Measurements from ENCODE around the gene TRHDE.

Gene TRHDE

DNA sequence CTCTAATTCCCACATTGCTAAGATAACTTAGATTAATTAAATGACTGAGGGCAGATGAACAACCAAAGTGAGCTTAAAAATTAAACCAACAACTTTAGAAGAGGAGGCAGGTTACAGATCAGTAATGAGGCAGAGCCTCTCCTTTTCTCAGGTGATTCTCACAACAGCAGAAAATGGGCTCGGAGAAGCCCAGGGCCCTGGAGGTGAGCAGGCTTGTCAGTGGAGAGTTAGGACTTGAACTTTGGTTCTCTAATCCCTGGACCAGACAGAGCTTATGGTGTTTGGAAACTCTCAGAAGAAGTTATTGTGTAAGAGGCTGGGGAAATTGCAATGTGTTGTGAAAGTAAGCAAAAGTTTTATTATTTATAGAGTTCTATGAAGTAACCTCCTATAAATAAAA, 2.8 kb downstream of the TRHDE start:
- DNase-seq (ENCODE audit: low read depth in 3 of 3, low spot score in 1 of 3) = no peak

GRCh38 chr12:72275526-72275925, 3.4 kb downstream of the TRHDE start:
- no peak for DNase-seq (ENCODE audit: low read depth in 3 of 3, low spot score in 1 of 3)

DNA sequence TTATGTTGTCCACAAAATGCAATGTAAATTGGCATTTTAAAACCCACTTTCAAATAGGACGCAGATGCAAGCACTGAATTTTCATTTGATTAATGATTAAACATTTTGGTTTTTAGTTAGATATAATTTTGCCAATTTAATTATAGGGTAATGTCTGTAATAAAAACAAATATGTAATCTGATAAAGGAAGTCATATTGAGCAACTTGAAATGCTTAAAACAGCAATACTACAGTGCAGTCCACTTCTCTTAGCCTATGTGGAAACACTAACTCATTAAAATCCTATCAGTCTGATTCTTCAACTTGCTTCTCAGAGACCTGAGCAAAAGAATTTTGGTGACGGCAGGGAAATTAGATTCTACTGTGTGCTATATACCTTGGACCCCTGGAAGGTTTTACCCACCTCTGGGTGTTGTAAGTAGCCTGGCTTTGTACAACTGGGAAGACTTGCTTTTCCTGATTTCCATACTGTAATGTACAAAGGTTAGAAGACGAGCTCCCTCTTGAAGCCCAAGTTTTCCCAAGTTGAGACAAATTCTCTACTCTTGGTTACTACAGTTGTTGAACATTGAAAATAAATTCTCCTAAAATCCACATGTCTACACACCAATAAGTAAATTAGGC, 4.1 kb downstream of the TRHDE start:
- no peak for DNase-seq (ENCODE audit: low read depth in 3 of 3, low spot score in 1 of 3)

DNA sequence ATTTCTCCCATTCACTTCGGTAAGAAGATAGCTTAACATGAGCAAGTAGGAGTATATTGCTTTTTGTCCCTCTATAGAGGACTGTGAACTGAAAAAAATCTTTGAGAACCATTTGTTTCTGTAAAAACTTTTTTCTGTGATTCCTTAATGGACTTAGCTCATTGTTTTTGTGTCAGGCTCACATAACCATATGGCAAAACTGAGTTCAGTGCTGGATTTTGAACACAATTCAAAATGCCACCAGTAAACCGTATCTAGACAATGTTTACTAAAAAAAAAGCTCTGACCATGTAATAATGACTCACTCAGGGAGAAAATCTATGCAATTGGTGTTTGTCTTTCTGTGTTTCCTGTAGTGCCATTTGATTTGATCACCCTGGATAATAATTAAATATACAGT, 5.2 kb downstream of the TRHDE start:
- no peak for DNase-seq (ENCODE audit: low read depth in 3 of 3, low spot score in 1 of 3)

DNA sequence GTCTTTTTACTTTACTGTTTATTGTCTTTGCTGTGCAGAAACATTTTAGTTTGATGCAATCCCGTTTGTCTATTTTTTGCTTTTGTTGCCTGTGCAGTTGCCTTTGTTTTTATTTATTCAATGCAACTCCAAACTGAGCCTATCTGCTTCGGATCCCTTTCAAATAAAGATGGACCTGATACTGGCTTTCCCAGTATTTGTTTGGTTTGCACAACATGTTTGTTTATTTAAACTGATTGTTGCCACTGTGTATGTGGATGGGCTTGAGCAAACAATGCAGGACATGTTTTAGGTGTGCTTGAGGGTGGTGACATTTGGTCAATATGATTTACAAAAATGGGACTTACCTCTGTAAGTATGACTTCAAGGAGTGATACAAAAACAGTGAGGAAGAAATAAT, 6.7 kb downstream of the TRHDE start:
- DNase-seq (ENCODE audit: low read depth in 3 of 3, low spot score in 1 of 3) = no peak

GRCh38 chr12:72281126-72281525, 9.0 kb downstream of the TRHDE start:
- DNase-seq (ENCODE audit: low read depth in 3 of 3, low spot score in 1 of 3) = no peak

DNA sequence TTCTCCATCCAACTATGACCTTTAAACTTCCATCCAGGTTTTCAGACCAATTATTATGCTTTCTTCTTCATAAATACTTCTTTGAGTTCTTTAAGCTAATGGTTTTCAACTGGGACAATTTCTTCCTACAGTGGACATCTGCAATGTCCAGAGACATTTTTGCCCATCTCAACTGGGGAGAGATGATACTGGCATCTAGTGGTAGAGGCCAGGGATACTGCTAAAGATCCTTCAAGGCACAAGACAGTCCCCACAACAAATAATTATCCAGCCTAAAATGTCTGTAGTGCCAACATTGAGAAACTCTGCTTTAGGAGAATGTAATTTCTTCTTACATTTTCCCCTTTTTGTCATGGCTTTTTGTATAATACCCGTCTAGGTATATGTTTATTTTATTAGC, 10.6 kb downstream of the TRHDE start:
- DNase-seq (ENCODE audit: low read depth in 3 of 3, low spot score in 1 of 3) = no peak

DNA sequence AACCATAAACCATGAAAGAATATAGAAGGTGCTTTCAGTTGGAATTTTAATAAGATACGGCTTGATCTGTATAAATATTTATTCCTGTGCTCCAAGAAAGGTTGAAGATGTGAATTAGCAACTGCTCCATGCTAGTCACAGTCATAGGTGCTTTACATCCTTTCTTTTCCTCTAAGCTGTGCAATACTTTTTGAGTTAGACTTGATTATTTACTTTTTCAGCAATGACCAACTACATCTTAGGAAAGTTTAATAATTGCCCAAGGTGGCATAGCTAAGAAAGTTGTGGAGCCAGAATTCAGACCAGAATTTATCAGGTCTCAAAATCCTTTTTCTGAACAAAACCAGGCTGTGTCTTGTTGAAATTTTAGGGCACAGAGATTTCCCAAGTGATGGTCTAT, 13.7 kb downstream of the TRHDE start:
- DNase-seq (ENCODE audit: low read depth in 3 of 3, low spot score in 1 of 3) = no peak

DNA sequence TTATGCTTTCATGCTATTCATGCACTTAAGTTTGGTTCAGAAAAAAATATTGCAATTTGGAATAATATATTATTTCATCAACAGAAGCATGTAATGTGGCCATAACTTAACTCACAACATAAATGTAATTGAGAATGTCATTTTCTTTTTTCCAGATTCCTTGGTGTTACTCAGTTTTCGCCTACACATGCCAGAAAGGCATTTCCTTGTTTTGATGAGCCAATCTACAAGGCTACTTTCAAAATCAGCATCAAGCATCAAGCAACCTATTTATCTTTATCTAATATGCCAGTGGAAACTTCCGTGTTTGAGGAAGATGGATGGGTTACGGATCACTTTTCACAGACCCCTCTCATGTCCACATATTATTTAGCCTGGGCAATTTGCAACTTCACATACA, 14.4 kb downstream of the TRHDE start:
- DNase-seq (ENCODE audit: low read depth in 3 of 3, low spot score in 1 of 3) = no peak

DNA sequence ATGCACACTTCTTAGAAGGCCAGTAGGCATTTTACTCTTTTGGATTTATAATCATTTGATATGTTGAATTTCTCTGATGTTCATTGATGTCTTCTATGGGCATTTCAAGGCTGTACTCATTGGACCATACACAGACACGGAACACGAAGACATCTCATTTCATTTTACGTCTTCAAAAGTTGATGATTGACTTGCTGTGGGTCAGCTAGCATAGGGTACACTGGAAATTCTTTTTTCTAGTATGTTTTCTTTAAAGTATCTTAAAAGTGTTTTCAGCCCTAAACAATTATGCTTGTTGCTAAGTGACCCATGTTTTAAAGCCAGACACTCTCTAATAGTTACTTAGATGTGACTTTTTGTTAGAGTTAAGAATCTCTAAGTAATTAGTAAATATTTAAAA, 16.3 kb downstream of the TRHDE start:
- DNase-seq (ENCODE audit: low read depth in 3 of 3, low spot score in 1 of 3) = no peak

DNA sequence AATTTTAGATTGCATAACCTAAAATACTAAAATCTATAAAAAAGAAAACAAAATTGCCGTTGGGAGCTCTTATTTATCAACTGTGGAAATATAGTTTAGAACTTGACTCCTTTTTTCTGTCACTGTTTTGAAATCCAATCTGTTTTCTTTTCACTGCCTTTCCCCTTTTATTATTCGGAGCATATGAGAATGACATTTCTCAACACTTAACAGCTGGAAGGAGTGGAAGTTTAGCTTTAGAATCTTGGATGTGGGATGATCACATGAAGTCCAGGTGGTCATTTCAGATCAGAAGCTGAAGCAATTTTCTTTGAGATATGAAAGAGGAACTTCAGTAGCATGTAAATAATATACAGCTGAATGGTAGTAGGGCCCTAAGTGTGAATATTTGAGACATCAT, 16.7 kb downstream of the TRHDE start:
- DNase-seq (ENCODE audit: low read depth in 3 of 3, low spot score in 1 of 3) = no peak

GRCh38 chr12:72289633-72290032, 17.5 kb downstream of the TRHDE start:
- no peak for DNase-seq (ENCODE audit: low read depth in 3 of 3, low spot score in 1 of 3)

DNA sequence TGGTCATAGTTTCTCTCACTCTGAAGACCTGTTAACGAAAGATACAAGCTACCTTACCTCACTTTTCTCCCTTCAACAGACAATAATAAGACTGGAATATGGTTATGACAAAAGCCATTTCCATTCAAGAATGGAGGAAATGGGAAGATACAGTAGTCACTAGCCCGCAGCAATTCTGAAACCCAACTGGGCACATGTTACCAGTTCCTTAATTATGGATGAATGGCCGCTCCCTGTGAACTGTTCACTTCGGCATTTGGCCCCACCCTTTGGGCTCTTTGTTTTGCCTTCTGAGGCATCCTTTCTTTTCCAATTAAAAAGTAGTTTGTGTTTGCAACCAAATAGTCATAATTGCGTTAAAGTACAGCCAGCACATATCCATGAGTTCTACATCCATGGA, 19.0 kb downstream of the TRHDE start:
- no peak for DNase-seq (ENCODE audit: low read depth in 3 of 3, low spot score in 1 of 3)

- no peak for DNase-seq (ENCODE audit: low read depth in 3 of 3, low spot score in 1 of 3)
These were observed 21.5 kb downstream of the TRHDE start for GRCh38 chr12:72293701-72294100.

DNA sequence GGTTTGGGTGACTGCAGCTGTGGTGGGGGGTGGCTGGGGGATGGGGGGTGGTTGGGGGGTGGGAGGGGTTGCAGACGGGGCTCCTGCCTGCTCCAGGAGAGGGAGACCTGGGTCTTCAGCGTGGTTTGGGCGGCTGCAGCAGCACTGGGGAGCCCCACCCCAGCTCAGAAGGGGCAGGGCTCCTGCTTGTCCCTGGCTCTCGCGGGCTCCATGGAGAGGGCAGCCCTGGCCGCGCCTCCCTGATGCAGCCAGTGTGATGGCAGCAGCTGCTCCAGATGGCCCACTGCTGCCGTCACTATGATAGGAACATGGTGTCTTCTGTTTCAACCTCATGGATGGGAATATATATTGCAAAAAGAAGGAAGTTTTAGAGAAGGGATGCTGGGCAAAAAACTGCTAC, 22.9 kb downstream of the TRHDE start:
- no peak for DNase-seq (ENCODE audit: low read depth in 3 of 3, low spot score in 1 of 3)

DNA sequence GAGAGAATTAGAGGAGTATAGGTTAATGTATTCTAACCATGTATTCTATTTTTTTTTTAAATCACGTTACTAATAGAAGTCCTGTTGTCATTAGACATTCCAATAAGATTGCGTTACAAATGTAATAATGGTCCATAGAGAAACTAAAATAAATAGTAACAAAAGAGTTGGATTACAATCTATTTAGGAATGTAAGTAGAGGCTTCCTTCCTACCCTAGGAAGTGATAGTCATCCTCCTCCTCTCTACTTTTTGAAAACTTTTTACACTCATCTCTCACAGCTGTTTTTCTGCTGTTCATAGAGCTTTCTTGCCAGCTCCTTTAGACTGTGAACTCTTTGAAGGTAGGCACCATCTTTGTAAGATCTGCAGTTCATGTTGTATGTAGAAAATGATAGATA, 23.6 kb downstream of the TRHDE start:
- DNase-seq (ENCODE audit: low read depth in 3 of 3, low spot score in 1 of 3) = no peak

- no peak for DNase-seq (ENCODE audit: low read depth in 3 of 3, low spot score in 1 of 3)
These were observed 24.2 kb downstream of the TRHDE start for GRCh38 chr12:72296389-72296788.

DNA sequence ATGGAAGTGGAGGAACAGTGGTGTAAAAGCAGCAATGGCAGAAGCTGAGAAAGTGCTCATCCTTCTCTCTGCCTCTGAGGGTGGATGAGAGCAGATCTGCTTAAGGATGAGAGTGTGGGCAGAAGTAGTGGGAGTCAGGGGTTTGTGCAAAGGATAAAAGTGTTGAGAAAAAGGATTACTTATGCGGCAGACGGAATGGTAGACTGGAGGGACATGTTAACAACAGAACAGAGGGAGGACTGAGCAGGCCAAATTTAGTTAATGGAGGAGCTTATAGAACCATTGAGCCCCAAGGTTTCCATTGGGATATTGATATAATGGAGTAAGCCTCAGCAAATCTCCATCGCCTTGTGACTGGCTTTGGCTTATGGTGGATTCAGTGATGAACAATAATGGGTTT, 25.5 kb downstream of the TRHDE start:
- no peak for DNase-seq (ENCODE audit: low read depth in 3 of 3, low spot score in 1 of 3)

DNA sequence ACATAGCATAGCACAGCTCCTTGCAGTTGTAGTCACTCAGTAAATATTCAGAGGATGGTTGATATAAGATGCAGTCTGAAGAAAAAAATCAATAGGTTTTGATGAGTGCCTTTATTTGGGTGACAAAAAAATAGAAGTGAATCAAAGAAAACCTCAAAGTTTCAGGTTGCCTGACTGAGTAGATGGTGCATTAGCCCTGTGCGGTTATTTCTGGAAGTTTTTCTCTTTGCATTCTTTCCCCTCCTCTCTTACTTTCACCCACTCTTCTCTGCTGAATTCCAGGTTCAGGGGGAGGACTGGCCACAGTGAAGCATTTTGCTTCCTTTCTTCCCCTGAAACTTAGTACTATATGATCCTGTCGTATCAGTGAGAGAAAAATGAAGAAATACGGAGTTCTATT, 28.6 kb downstream of the TRHDE start:
- DNase-seq (ENCODE audit: low read depth in 3 of 3, low spot score in 1 of 3) = no peak

DNA sequence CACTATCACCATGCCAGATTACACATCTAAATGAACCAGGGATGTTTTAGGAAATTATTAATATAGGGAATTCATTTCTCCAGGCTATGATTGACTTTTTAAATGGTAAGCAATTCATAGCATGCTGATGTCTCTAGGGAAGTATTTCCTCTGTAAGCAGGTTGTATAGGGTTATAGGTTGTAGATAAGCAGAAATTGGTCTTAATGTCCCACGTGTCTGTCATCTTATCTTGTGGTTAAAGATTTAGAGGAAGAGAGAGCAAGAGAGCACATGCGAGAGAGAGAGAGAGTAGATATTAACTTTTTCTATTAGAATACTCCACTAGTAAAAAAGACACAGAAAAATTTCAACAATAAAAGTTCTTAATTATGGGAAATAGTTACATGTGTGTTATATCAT, 32.6 kb downstream of the TRHDE start:
- no peak for DNase-seq (ENCODE audit: low read depth in 3 of 3, low spot score in 1 of 3)

DNA sequence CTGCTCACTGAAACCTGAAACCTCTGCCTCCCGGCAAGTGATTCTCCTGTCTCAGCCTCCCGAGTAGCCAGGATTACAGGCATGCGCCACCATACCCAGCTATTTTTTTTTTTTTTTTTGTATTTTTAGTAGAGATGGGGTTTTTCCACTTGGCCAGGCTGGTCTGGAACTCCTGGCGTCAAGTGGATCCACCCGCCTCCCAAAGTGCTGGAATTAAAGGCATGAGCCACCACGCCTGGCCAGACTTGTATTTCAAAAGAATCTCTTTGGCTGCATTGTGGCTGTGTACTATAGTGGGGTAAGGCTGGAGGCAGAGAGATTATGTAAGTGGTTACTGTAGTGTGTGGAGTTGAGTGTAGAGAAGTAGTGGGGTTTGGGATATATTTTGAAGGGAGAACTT, 35.1 kb downstream of the TRHDE start:
- no peak for DNase-seq (ENCODE audit: low read depth in 3 of 3, low spot score in 1 of 3)

GRCh38 chr12:72311946-72312345, 39.8 kb downstream of the TRHDE start:
- no peak for DNase-seq (ENCODE audit: low read depth in 3 of 3, low spot score in 1 of 3)

- DNase-seq (ENCODE audit: low read depth in 3 of 3, low spot score in 1 of 3) = no peak
These were observed 41.6 kb downstream of the TRHDE start for GRCh38 chr12:72313806-72314205.

- no peak for DNase-seq (ENCODE audit: low read depth in 3 of 3, low spot score in 1 of 3)
These were observed 43.7 kb downstream of the TRHDE start for GRCh38 chr12:72315858-72316257.
